Endothelial cell of umbilical vein (primary cell): Measurements from ENCODE around the gene CD86.

ENCODE experiments used
- EZH2 ChIP-seq: IDR thresholded peaks from 2 replicates; pipeline ENCODE4 v1.6.1; 2012; ENCODE audit warnings: borderline replicate concordance, low read depth, mild to moderate bottlenecking, moderate library complexity, low read length, inconsistent platforms; ENCODE audit not compliant: severe bottlenecking
- MAX ChIP-seq: IDR thresholded peaks from 2 replicates; pipeline ENCODE4 v1.6.1; 2011; ENCODE audit not compliant: insufficient read depth, insufficient read length
- TF ChIP-seq, protein P1 (sequence below), 2 donors: IDR thresholded peaks; 1 replicate in 1 of 2; 2 replicates in 1 of 2; pipeline ENCODE4 v1.5.1; 2011; ENCODE audit warnings: low read length in 2 of 2, mild to moderate bottlenecking in 2 of 2, moderate library complexity in 2 of 2, control low read depth in 1 of 2, inconsistent platforms in 1 of 2, low read depth in 1 of 2; ENCODE audit not compliant: insufficient read depth in 1 of 2; ENCODE audit errors: extremely low read depth in 1 of 2

DNA sequence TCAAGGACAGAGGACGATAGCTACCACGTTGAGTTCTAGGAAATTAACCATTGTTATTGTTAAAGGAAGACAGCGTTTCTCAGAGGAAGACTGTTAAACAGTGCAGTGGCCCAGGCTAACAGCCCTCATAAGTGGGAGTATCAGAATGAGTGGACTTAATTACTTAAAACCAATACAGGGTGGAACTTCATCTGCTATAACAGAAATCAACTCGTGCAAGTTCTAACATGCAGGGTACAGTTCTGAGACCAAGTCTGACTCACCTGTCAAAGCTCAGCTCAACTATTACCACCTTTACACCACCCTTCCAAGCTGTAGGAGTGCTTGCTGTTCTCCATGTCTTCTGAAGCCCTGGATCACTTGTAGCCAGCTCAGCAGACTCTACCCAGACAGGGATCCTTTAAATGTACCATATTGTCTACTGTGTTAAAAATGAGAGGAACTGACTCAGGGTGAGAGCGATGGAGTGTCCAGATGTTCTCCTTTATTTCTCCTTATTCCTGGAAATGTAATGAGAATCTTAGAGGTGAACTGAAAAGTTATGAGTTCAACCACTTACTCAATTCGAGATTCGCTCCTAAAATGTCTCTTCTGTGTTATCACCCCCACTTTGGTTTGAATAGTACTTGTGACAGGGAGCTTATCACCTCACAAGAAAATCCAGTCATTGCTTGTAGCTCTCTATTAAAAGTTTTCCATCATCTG lies 26.5 kb downstream of the CD86 start:
- TF ChIP-seq EZH2, result no peak
- TF ChIP-seq MAX, result no peak
- TF ChIP-seq, protein P1, sequence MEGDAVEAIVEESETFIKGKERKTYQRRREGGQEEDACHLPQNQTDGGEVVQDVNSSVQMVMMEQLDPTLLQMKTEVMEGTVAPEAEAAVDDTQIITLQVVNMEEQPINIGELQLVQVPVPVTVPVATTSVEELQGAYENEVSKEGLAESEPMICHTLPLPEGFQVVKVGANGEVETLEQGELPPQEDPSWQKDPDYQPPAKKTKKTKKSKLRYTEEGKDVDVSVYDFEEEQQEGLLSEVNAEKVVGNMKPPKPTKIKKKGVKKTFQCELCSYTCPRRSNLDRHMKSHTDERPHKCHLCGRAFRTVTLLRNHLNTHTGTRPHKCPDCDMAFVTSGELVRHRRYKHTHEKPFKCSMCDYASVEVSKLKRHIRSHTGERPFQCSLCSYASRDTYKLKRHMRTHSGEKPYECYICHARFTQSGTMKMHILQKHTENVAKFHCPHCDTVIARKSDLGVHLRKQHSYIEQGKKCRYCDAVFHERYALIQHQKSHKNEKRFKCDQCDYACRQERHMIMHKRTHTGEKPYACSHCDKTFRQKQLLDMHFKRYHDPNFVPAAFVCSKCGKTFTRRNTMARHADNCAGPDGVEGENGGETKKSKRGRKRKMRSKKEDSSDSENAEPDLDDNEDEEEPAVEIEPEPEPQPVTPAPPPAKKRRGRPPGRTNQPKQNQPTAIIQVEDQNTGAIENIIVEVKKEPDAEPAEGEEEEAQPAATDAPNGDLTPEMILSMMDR (IDR thresholded peaks at IDR 0.05; ENCODE audit: extremely low read depth in 1 of 2, insufficient read depth in 1 of 2, low read depth in 1 of 2, low read length in 2 of 2), result no peak
